Measurements from ENCODE around the gene AKAP4. TPM values are rescaled to one million over a fixed set of nuclear protein-coding genes. Genes with fewer than 3 reads are reported as not detected.

AKAP4 gene

DNA sequence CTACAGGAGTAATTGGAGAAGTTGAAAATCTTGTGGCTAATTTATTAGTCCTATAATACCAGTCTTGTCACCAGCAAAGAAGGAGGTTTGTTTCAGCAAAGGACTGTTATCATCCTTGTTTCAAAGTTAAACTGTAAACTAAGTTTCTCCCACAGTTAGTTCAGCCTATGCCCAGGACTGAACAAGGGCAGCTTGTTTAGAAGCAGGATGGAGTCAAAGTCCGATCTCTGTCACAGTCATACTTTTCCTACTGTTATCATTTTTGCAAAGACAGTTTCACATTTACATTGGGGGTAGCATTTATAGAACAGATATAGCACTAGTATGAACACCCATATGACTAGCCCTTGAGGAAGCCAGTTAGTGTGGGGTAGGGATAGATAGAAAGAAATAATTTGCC is 46.4 kb downstream of the AKAP4 start:
- Histone ChIP-seq H4K8ac (ENCODE audit: low read depth, low read length) (no peak overlapping the region), H3K27ac (replicated peaks; ENCODE audit: low read length) (no peak overlapping the region)

DNA sequence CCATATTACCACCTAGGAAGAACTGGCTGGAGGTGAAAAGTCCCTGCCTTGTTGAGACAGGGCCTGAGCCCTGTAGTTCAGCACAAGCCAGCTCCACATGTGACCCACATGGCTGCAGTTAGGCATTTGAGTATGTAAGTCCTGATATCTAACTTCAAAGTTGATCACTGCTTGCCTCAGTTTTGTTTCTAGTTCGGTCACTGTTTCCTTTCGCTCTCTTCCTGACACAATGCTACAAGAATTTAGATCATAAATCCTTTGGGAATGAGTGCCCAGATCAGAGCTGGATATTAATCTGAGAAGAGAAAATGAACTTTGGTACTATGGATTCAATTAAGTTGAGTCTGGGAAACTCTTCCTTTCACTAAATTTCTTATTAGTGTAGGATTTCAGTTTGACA is 48.4 kb downstream of the AKAP4 start:
- no peak overlapping the region for H2AFZ ChIP-seq (ENCODE audit: low read length)
- H2BK15ac ChIP-seq (ENCODE audit: low read length) = no peak overlapping the region
- H3K27ac ChIP-seq (replicated peaks; ENCODE audit: low read length) = no peak overlapping the region
- no peaks in the 10 kb centered on the region for H3K36me3 ChIP-seq (replicated peaks in 1 of 2; ENCODE audit: control insufficient read depth in 2 of 2, insufficient read depth in 2 of 2, low read length in 2 of 2)
- no peak overlapping the region for H3K23ac ChIP-seq (ENCODE audit: low read depth, low read length, poor library complexity)
- H2AK5ac ChIP-seq (ENCODE audit: low read depth, low read length) = no peak overlapping the region
- H2BK120ac ChIP-seq (ENCODE audit: low read depth, low read length) = no peak overlapping the region
- no peak overlapping the region for H3K4me3 ChIP-seq (ENCODE audit: low read length in 2 of 2)
- no peak overlapping the region for H4K8ac ChIP-seq (ENCODE audit: low read depth, low read length)
- H3K9ac ChIP-seq (ENCODE audit: low read depth, low read length, poor library complexity) = no peak overlapping the region
- H2BK12ac ChIP-seq (ENCODE audit: low read length) = no peak overlapping the region
- no peak overlapping the region for H3K14ac ChIP-seq (ENCODE audit: low read length)
- DNase-seq (ENCODE audit: low spot score) = no peak
- no peak overlapping the region for H2BK5ac ChIP-seq (ENCODE audit: low read length)
- H3K4ac ChIP-seq (ENCODE audit: low read length) = no peak overlapping the region
- H3K4me1 ChIP-seq (ENCODE audit: control insufficient read depth in 2 of 2, insufficient read depth in 1 of 2, low read depth in 1 of 2, low read length in 2 of 2) = no peaks in the 10 kb centered on the region
- peaks cover 0 to 4% (median 0%) of the 10 kb centered on the region in 3 experiments for H3K27me3 ChIP-seq (ENCODE audit: control insufficient read depth in 3 of 3, insufficient read depth in 3 of 3, low read depth in 1 of 3, low read length in 3 of 3)
- H4K91ac ChIP-seq (ENCODE audit: low read depth, low read length, poor library complexity) = no peak overlapping the region
- no peak overlapping the region for H3K18ac ChIP-seq (ENCODE audit: low read length)
- no peaks in the 10 kb centered on the region for H3K79me1 ChIP-seq (ENCODE audit: low read depth, low read length)
- WGBS, 2 donors (ENCODE audit: extremely low coverage in 2 of 2, insufficient read length in 2 of 2, insufficient replicate concordance in 1 of 2) = no CpG with 5 or more reads among the region's 2 CpGs
- H3K9me3 ChIP-seq (replicated peaks in 1 of 2; ENCODE audit: control insufficient read depth in 2 of 2, insufficient read depth in 1 of 2, low read depth in 1 of 2, low read length in 2 of 2) = no peaks in the 10 kb centered on the region
- no peak overlapping the region for H3K4me2 ChIP-seq (ENCODE audit: insufficient read depth, low read length, poor library complexity, severe bottlenecking)

More for the DNA sequence above, 46.4 kb downstream of the AKAP4 start:
- no peaks in the 10 kb centered on the region for H3K4me1 ChIP-seq (ENCODE audit: control insufficient read depth in 2 of 2, insufficient read depth in 1 of 2, low read depth in 1 of 2, low read length in 2 of 2)
- no peak overlapping the region for H3K18ac ChIP-seq (ENCODE audit: low read length)
- no peak overlapping the region for H4K91ac ChIP-seq (ENCODE audit: low read depth, low read length, poor library complexity)
- H3K9me3 ChIP-seq (replicated peaks in 1 of 2; ENCODE audit: control insufficient read depth in 2 of 2, insufficient read depth in 1 of 2, low read depth in 1 of 2, low read length in 2 of 2) = no peaks in the 10 kb centered on the region
- peaks cover 0 to 4% (median 0%) of the 10 kb centered on the region in 3 experiments for H3K27me3 ChIP-seq (ENCODE audit: control insufficient read depth in 3 of 3, insufficient read depth in 3 of 3, low read depth in 1 of 3, low read length in 3 of 3)
- no peak overlapping the region for H2BK12ac ChIP-seq (ENCODE audit: low read length)
- H3K4me3 ChIP-seq (ENCODE audit: low read length in 2 of 2) = no peak overlapping the region
- H2BK5ac ChIP-seq (ENCODE audit: low read length) = no peak overlapping the region
- H2BK120ac ChIP-seq (ENCODE audit: low read depth, low read length) = no peak overlapping the region
- no peaks in the 10 kb centered on the region for H3K36me3 ChIP-seq (replicated peaks in 1 of 2; ENCODE audit: control insufficient read depth in 2 of 2, insufficient read depth in 2 of 2, low read length in 2 of 2)
- no peak overlapping the region for H3K4me2 ChIP-seq (ENCODE audit: insufficient read depth, low read length, poor library complexity, severe bottlenecking)
- H3K23ac ChIP-seq (ENCODE audit: low read depth, low read length, poor library complexity) = no peak overlapping the region
- DNase-seq (ENCODE audit: low spot score) = no peak
- no peaks in the 10 kb centered on the region for H3K79me1 ChIP-seq (ENCODE audit: low read depth, low read length)
- no peak overlapping the region for H2AK5ac ChIP-seq (ENCODE audit: low read depth, low read length)
- H3K4ac ChIP-seq (ENCODE audit: low read length) = no peak overlapping the region
- H2AFZ ChIP-seq (ENCODE audit: low read length) = no peak overlapping the region
- WGBS, 2 donors (ENCODE audit: extremely low coverage in 2 of 2, insufficient read length in 2 of 2, insufficient replicate concordance in 1 of 2) = no CpG with 5 or more reads among the region's 1 CpG
- H3K14ac ChIP-seq (ENCODE audit: low read length) = no peak overlapping the region
- H2BK15ac ChIP-seq (ENCODE audit: low read length) = no peak overlapping the region
- H3K9ac ChIP-seq (ENCODE audit: low read depth, low read length, poor library complexity) = no peak overlapping the region

DNA sequence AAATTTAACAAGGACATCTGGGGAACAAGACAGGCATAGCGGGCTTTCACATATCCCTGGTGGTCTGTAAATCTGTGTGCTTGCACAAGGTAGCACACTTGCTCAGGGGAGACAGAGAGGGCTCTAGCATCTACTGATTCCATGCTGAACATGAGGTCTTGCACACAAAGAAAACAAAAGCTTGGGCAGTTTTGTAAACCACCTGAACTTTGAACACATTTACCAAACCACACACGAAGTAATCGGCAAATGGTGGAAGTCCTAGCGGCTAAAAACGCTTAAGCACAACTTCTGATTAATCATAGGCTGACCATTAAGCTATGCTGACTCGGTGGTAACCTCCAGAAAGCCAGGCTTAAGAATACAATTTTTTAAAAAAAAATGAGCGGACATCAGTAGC is 52.8 kb downstream of the AKAP4 start:
- H2AFZ ChIP-seq (ENCODE audit: low read length) = no peak overlapping the region
- H2BK12ac ChIP-seq (ENCODE audit: low read length) = no peak overlapping the region
- no peak overlapping the region for H4K91ac ChIP-seq (ENCODE audit: low read depth, low read length, poor library complexity)
- no peak overlapping the region for H3K4ac ChIP-seq (ENCODE audit: low read length)
- H3K4me1 ChIP-seq (ENCODE audit: control insufficient read depth in 2 of 2, insufficient read depth in 1 of 2, low read depth in 1 of 2, low read length in 2 of 2) = no peaks in the 10 kb centered on the region
- no peak overlapping the region for H2BK15ac ChIP-seq (ENCODE audit: low read length)
- H3K79me1 ChIP-seq (ENCODE audit: low read depth, low read length) = no peaks in the 10 kb centered on the region
- H2BK120ac ChIP-seq (ENCODE audit: low read depth, low read length) = no peak overlapping the region
- no peak overlapping the region for H4K8ac ChIP-seq (ENCODE audit: low read depth, low read length)
- H2BK5ac ChIP-seq (ENCODE audit: low read length) = no peak overlapping the region
- no peak overlapping the region for H3K4me2 ChIP-seq (ENCODE audit: insufficient read depth, low read length, poor library complexity, severe bottlenecking)
- WGBS, 2 donors (ENCODE audit: extremely low coverage in 2 of 2, insufficient read length in 2 of 2, insufficient replicate concordance in 1 of 2) = no CpG with 5 or more reads among the region's 7 CpGs
- no peak overlapping the region for H3K9ac ChIP-seq (ENCODE audit: low read depth, low read length, poor library complexity)
- H3K27me3 ChIP-seq (ENCODE audit: control insufficient read depth in 3 of 3, insufficient read depth in 3 of 3, low read depth in 1 of 3, low read length in 3 of 3) = no peaks in the 10 kb centered on the region
- H3K27ac ChIP-seq (replicated peaks; ENCODE audit: low read length) = no peak overlapping the region
- no peak overlapping the region for H3K14ac ChIP-seq (ENCODE audit: low read length)
- H3K18ac ChIP-seq (ENCODE audit: low read length) = no peak overlapping the region
- DNase-seq (ENCODE audit: low spot score) = no peak
- no peaks in the 10 kb centered on the region for H3K9me3 ChIP-seq (replicated peaks in 1 of 2; ENCODE audit: control insufficient read depth in 2 of 2, insufficient read depth in 1 of 2, low read depth in 1 of 2, low read length in 2 of 2)
- H3K4me3 ChIP-seq (ENCODE audit: low read length in 2 of 2) = no peak overlapping the region
- H2AK5ac ChIP-seq (ENCODE audit: low read depth, low read length) = no peak overlapping the region
- no peak overlapping the region for H3K23ac ChIP-seq (ENCODE audit: low read depth, low read length, poor library complexity)
- H3K36me3 ChIP-seq (replicated peaks in 1 of 2; ENCODE audit: control insufficient read depth in 2 of 2, insufficient read depth in 2 of 2, low read length in 2 of 2) = no peaks in the 10 kb centered on the region

Small RNA genes lying within 50 kb of the gene (small RNA-seq; reads per million reads assigned to genes)
- gene PYY3 (ENCODE audit: insufficient read depth) = not detected
- gene RF00019 (ENCODE audit: insufficient read depth) = not detected
